Neural cell (in vitro differentiated cells): Measurements from ENCODE around the gene TAF3. TPM values are rescaled to one million over a fixed set of nuclear protein-coding genes. Genes with fewer than 3 reads are reported as not detected.

ENCODE experiments used
- H2AFZ ChIP-seq: fragments of 200-600, 300-800 bp; sonication (generic), shearing (Covaris generic); 2 replicates; pipeline ENCODE4 v1.6.0; 2014; ENCODE audit warnings: low read depth, mild to moderate bottlenecking, antibody characterized with exemption, low read length, moderate library complexity
- H3F3A ChIP-seq: fragments of 200-600 bp; shearing (Covaris generic); 2 replicates; pipeline ENCODE4 v1.6.1; 2016; ENCODE audit warnings: mild to moderate bottlenecking, moderate library complexity, mixed read lengths, antibody characterized with exemption, low read length; ENCODE audit not compliant: insufficient read depth, poor library complexity, severe bottlenecking
- H3K27ac ChIP-seq: fragments of 200-600, 300-800 bp; sonication (generic), shearing (Covaris generic); 2 replicates; pipeline ENCODE4 v1.5.1; 2014; ENCODE audit warnings: mild to moderate bottlenecking, low read length, moderate library complexity
- H3K27me3 ChIP-seq: fragments of 300-800, 200-600 bp; sonication (generic), shearing (Covaris generic); 2 replicates; pipeline ENCODE4 v1.6.0; 2014; ENCODE audit warnings: mild to moderate bottlenecking, low read depth, low read length, moderate library complexity; ENCODE audit not compliant: insufficient read depth
- H3K36me3 ChIP-seq: fragments of 300-800, 200-600 bp; sonication (generic), shearing (Covaris generic); 2 replicates; pipeline ENCODE4 v1.5.1; 2014; ENCODE audit warnings: mild to moderate bottlenecking, antibody characterized with exemption, low read length, moderate library complexity; ENCODE audit not compliant: insufficient read depth
- H3K4me2 ChIP-seq: fragments of 300-800, 200-600 bp; sonication (generic), shearing (Covaris generic); 2 replicates; pipeline ENCODE4 v1.6.0; 2014; ENCODE audit warnings: mild to moderate bottlenecking, low read length
- H3K4me3 ChIP-seq: fragments of 300-800, 200-600 bp; sonication (generic), shearing (Covaris generic); 2 replicates; pipeline ENCODE4 v1.5.1; 2014; ENCODE audit warnings: mild to moderate bottlenecking, low read length, moderate library complexity
- H3K79me2 ChIP-seq: fragments of 200-600 bp; shearing (Covaris generic); replicated peaks from 2 replicates; pipeline ENCODE4 v1.6.0; 2014; ENCODE audit warnings: mild to moderate bottlenecking, low read length, moderate library complexity; ENCODE audit not compliant: insufficient read depth
- H3K9ac ChIP-seq: fragments of 300-800, 200-600 bp; sonication (generic), shearing (Covaris generic); 2 replicates; pipeline ENCODE4 v1.6.1; 2016; ENCODE audit warnings: mild to moderate bottlenecking, low read length, mixed read lengths
- H3K9me2 ChIP-seq: fragments of 200-600 bp; shearing (Covaris generic); 2 replicates; pipeline ENCODE4 v1.6.1; 2016; ENCODE audit warnings: mild to moderate bottlenecking, low read length, mixed read lengths; ENCODE audit not compliant: insufficient read depth
- H3K9me3 ChIP-seq: fragments of 200-600, 300-800 bp; sonication (generic), shearing (Covaris generic); 2 replicates; pipeline ENCODE4 v1.6.1; 2016; ENCODE audit warnings: mild to moderate bottlenecking, mixed run types, low read length, moderate library complexity, mixed read lengths
- H4K20me1 ChIP-seq: fragments of 200-600 bp; shearing (Covaris generic); 2 replicates; pipeline ENCODE4 v1.6.1; 2016; ENCODE audit warnings: mild to moderate bottlenecking, mixed run types; ENCODE audit not compliant: insufficient read depth
- CTCF ChIP-seq: fragments of 450-650 bp; IDR thresholded peaks from 2 replicates; pipeline ENCODE4 v1.5.1; 2014; ENCODE audit warnings: antibody characterized with exemption, mild to moderate bottlenecking, moderate library complexity; ENCODE audit not compliant: poor library complexity, severe bottlenecking
- EP300 ChIP-seq: fragments of 450-650 bp; conservative IDR thresholded peaks from 2 replicates; pipeline ENCODE4 v1.6.1; 2014; ENCODE audit warnings: antibody characterized with exemption, mild to moderate bottlenecking, moderate library complexity; ENCODE audit not compliant: poor library complexity, severe bottlenecking
- EZH2 ChIP-seq: fragments of 200-600, 300-800 bp; shearing (Covaris generic), sonication (generic); IDR thresholded peaks from 2 replicates; pipeline ENCODE4 v1.6.1; 2014; ENCODE audit warnings: antibody characterized with exemption, low read length, borderline replicate concordance, mild to moderate bottlenecking; ENCODE audit not compliant: insufficient read depth, poor library complexity, severe bottlenecking
- MXI1 ChIP-seq: fragments of 450-650 bp; conservative IDR thresholded peaks from 2 replicates; pipeline ENCODE4 v1.6.1; 2014; ENCODE audit warnings: antibody characterized with exemption, mild to moderate bottlenecking; ENCODE audit not compliant: poor library complexity, severe bottlenecking
- POLR2AphosphoS5 ChIP-seq: IDR thresholded peaks from 2 replicates; pipeline ENCODE4 v1.6.1; 2012
- RAD21 ChIP-seq: fragments of 450-650 bp; conservative IDR thresholded peaks from 2 replicates; pipeline ENCODE4 v1.6.1; 2014; ENCODE audit warnings: antibody characterized with exemption, mild to moderate bottlenecking, moderate library complexity
- SMC3 ChIP-seq: fragments of 450-650 bp; conservative IDR thresholded peaks from 2 replicates; pipeline ENCODE4 v1.6.1; 2014; ENCODE audit warnings: antibody characterized with exemption, mild to moderate bottlenecking, moderate library complexity; ENCODE audit not compliant: poor library complexity
- TAF1 ChIP-seq: IDR thresholded peaks from 2 replicates; pipeline ENCODE4 v1.6.1; 2012; ENCODE audit warnings: low read depth
- polyA plus RNA-seq: library from polyadenylated mRNA; depleted of rRNA; stranded (reverse); fragments of >200 nt; gene quantifications from 2 replicates; pipeline ENCODE4 v1.2.3, GENCODE V29; 2014
- TF ChIP-seq, protein P1 (sequence below): IDR thresholded peaks from 2 replicates; pipeline ENCODE4 v1.6.1; 2012; ENCODE audit warnings: borderline replicate concordance

TAF3 gene
- polyA plus RNA-seq, 1 donor from 2014 or later, result 2.0 TPM

DNA sequence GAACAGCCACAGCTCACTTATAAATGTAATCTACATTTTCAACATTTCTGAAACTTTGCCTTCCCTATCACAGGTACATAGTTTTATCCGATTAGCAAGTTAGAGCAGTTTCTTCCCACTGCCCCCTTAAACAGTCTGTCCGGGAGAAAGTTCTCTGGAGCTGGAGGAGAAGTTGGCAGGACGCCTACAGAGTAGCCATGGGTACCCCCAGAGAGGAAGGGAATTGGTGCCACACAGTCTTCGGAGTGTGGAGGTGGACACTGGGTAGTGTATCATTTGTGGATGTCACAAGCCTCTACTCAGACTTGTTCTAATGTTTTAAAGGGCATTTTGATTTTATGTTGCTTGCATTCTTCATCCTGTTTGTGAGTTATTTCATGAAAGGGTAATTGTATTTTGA, 39.0 kb downstream of the TAF3 start:
- no peak overlapping the region for H2AFZ ChIP-seq
- no peaks in the 10 kb centered on the region for H3K27me3 ChIP-seq
- no peak overlapping the region for H3K27ac ChIP-seq
- H4K20me1 ChIP-seq, result no peaks in the 10 kb centered on the region
- H3K36me3 ChIP-seq, result no peaks in the 10 kb centered on the region
- no peak overlapping the region for H3K9ac ChIP-seq
- no peak overlapping the region for H3K4me2 ChIP-seq
- H3K4me3 ChIP-seq, result no peak overlapping the region
- no peaks in the 10 kb centered on the region for H3F3A ChIP-seq
- no peaks in the 10 kb centered on the region for H3K9me3 ChIP-seq
- no peaks in the 10 kb centered on the region for H3K9me2 ChIP-seq
- TF ChIP-seq SMC3 (no peak), POLR2AphosphoS5 (no peak), RAD21 (no peak), CTCF (no peak), EP300 (no peak), TAF1 (no peak), MXI1 (no peak), EZH2 (no peak)
- TF ChIP-seq, protein P1, sequence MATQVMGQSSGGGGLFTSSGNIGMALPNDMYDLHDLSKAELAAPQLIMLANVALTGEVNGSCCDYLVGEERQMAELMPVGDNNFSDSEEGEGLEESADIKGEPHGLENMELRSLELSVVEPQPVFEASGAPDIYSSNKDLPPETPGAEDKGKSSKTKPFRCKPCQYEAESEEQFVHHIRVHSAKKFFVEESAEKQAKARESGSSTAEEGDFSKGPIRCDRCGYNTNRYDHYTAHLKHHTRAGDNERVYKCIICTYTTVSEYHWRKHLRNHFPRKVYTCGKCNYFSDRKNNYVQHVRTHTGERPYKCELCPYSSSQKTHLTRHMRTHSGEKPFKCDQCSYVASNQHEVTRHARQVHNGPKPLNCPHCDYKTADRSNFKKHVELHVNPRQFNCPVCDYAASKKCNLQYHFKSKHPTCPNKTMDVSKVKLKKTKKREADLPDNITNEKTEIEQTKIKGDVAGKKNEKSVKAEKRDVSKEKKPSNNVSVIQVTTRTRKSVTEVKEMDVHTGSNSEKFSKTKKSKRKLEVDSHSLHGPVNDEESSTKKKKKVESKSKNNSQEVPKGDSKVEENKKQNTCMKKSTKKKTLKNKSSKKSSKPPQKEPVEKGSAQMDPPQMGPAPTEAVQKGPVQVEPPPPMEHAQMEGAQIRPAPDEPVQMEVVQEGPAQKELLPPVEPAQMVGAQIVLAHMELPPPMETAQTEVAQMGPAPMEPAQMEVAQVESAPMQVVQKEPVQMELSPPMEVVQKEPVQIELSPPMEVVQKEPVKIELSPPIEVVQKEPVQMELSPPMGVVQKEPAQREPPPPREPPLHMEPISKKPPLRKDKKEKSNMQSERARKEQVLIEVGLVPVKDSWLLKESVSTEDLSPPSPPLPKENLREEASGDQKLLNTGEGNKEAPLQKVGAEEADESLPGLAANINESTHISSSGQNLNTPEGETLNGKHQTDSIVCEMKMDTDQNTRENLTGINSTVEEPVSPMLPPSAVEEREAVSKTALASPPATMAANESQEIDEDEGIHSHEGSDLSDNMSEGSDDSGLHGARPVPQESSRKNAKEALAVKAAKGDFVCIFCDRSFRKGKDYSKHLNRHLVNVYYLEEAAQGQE, result no peak
- H3K79me2 ChIP-seq, result no peaks in the 10 kb centered on the region

GRCh38 chr10:7861509-7862120, 43.3 kb downstream of the TAF3 start:
- no peaks in the 10 kb centered on the region for H3F3A ChIP-seq
- no peak overlapping the region for H3K9ac ChIP-seq
- no peaks in the 10 kb centered on the region for H3K9me3 ChIP-seq
- no peaks in the 10 kb centered on the region for H3K9me2 ChIP-seq
- TF ChIP-seq SMC3 (no peak), TAF1 (no peak), EZH2 (no peak), RAD21 (no peak), MXI1 (no peak), EP300 (no peak), CTCF (no peak), POLR2AphosphoS5 (no peak)
- TF ChIP-seq, protein P1, result no peak
- no peak overlapping the region for H3K27ac ChIP-seq
- H4K20me1 ChIP-seq, result no peaks in the 10 kb centered on the region
- H3K4me2 ChIP-seq, result no peak overlapping the region
- no peak overlapping the region for H3K4me3 ChIP-seq
- no peaks in the 10 kb centered on the region for H3K27me3 ChIP-seq
- H3K36me3 ChIP-seq, result no peaks in the 10 kb centered on the region
- no peak overlapping the region for H2AFZ ChIP-seq
- H3K79me2 ChIP-seq, result no peaks in the 10 kb centered on the region
